ENCODE measurements around the gene MAPK6. TPM values are rescaled to one million over a fixed set of nuclear protein-coding genes. Genes with fewer than 3 reads are reported as not detected.

MAPK6 gene
- total RNA-seq, 4 donors from 2014 or later: 13.3 to 19.4 (median 14.2) TPM

- H3K4me1 ChIP-seq: peaks cover 8 to 26% (median 18%) of the 10 kb centered on the region in 4 donors
- no peaks in the 10 kb centered on the region for H3K9me3 ChIP-seq
- no peaks in the 10 kb centered on the region for H3K36me3 ChIP-seq
- H3K27ac ChIP-seq (replicated peaks in 1 of 4): no peak overlapping the region
- H3K4me3 ChIP-seq: no peak overlapping the region
- intact Hi-C loops (cut with DNase I): no loop called here
- DNase-seq (ENCODE audit: extremely low spot score): no peak
- TF ChIP-seq POLR2A (IDR thresholded peaks at IDR 0.05; ENCODE audit: low read depth) (no peak), POLR2AphosphoS5 (IDR thresholded peaks at IDR 0.05) (no peak), CTCF (IDR thresholded peaks at IDR 0.05) (no peak), EP300 (IDR thresholded peaks at IDR 0.05) (no peak)
- WGBS: 91% methylated on average over 2 of the region's 2 CpGs
- no peaks in the 10 kb centered on the region for H3K27me3 ChIP-seq
These were observed 79.3 kb downstream of the MAPK6 start for GRCh38 chr15:52098323-52098722.

- 96% methylated on average over 15 of the region's 15 CpGs for WGBS
- intact Hi-C loops (cut with DNase I): no loop called here
- TF ChIP-seq POLR2AphosphoS5 (IDR thresholded peaks at IDR 0.05) (no peak), EP300 (IDR thresholded peaks at IDR 0.05) (no peak), POLR2A (IDR thresholded peaks at IDR 0.05; ENCODE audit: low read depth) (no peak), CTCF (IDR thresholded peaks at IDR 0.05) (no peak)
These were observed 80.7 kb downstream of the MAPK6 start for GRCh38 chr15:52099651-52100272.

GRCh38 chr15:52100807-52101442 is 81.9 kb downstream of the MAPK6 start:
- TF ChIP-seq POLR2A (IDR thresholded peaks at IDR 0.05; ENCODE audit: low read depth): no peak
- TF ChIP-seq POLR2AphosphoS5 (IDR thresholded peaks at IDR 0.05): peak in 1 of 2 donors; percentile 29
- TF ChIP-seq EP300 (IDR thresholded peaks at IDR 0.05): no peak
- H3K4me1 ChIP-seq: peaks cover 0 to 14% (median 6%) of the 10 kb centered on the region in 4 donors
- no peak overlapping the region for H3K4me3 ChIP-seq
- intact Hi-C loops (cut with DNase I): no loop called here
- H3K36me3 ChIP-seq: no peaks in the 10 kb centered on the region
- no peaks in the 10 kb centered on the region for H3K9me3 ChIP-seq
- no peaks in the 10 kb centered on the region for H3K27me3 ChIP-seq
- no peak overlapping the region for H3K27ac ChIP-seq (replicated peaks in 1 of 4)
- no peak for DNase-seq (ENCODE audit: extremely low spot score)
- 53% methylated on average over 5 of the region's 6 CpGs for WGBS

More at GRCh38 chr15:52099651-52100272, 80.7 kb downstream of the MAPK6 start:
- H3K4me1 ChIP-seq: peaks cover 0 to 15% (median 9%) of the 10 kb centered on the region in 4 donors
- DNase-seq (ENCODE audit: extremely low spot score): no peak
- no peak overlapping the region for H3K27ac ChIP-seq (replicated peaks in 1 of 4)
- no peaks in the 10 kb centered on the region for H3K27me3 ChIP-seq
- no peaks in the 10 kb centered on the region for H3K9me3 ChIP-seq
- no peak overlapping the region for H3K4me3 ChIP-seq
- H3K36me3 ChIP-seq: no peaks in the 10 kb centered on the region

- Histone ChIP-seq H3K27me3 (no peaks in the 10 kb centered on the region), H3K4me3 (no peak overlapping the region), H3K27ac (replicated peaks in 1 of 4) (no peak overlapping the region), H3K36me3 (no peaks in the 10 kb centered on the region), H3K9me3 (no peaks in the 10 kb centered on the region), H3K4me1 (peaks cover 0 to 14% (median 6%) of the 10 kb centered on the region in 4 donors)
- no peak for DNase-seq (ENCODE audit: extremely low spot score)
- no peak for TF ChIP-seq CTCF (IDR thresholded peaks at IDR 0.05)
- TF ChIP-seq POLR2A (IDR thresholded peaks at IDR 0.05; ENCODE audit: low read depth): no peak
- TF ChIP-seq POLR2AphosphoS5 (IDR thresholded peaks at IDR 0.05): no peak
- 95% methylated on average over 16 of the region's 16 CpGs for WGBS
- intact Hi-C loops (cut with DNase I): no loop called here
These were observed 82.7 kb downstream of the MAPK6 start for GRCh38 chr15:52101542-52102323.

GRCh38 chr15:52102463-52102862 is 83.4 kb downstream of the MAPK6 start:
- H3K4me3 ChIP-seq: no peak overlapping the region
- H3K9me3 ChIP-seq: no peaks in the 10 kb centered on the region
- intact Hi-C loops (cut with DNase I): no loop called here
- DNase-seq (ENCODE audit: extremely low spot score): no peak
- no peak overlapping the region for H3K27ac ChIP-seq (replicated peaks in 1 of 4)
- no peak for TF ChIP-seq POLR2A (IDR thresholded peaks at IDR 0.05; ENCODE audit: low read depth)
- no peak for TF ChIP-seq EP300 (IDR thresholded peaks at IDR 0.05)
- no peak for TF ChIP-seq POLR2AphosphoS5 (IDR thresholded peaks at IDR 0.05)
- no peak for TF ChIP-seq CTCF (IDR thresholded peaks at IDR 0.05)
- H3K27me3 ChIP-seq: peaks cover 0 to 6% (median 0%) of the 10 kb centered on the region in 4 donors
- 76% methylated on average over 2 of the region's 2 CpGs for WGBS
- peaks cover 0 to 14% (median 6%) of the 10 kb centered on the region in 4 donors for H3K4me1 ChIP-seq
- H3K36me3 ChIP-seq: no peaks in the 10 kb centered on the region

Measured in esophagus muscularis mucosa (tissue), 4 donors.